ENCODE measurements around the gene MAP3K3.
"Not testable (repeated sequence)": the region's sequence is repeated elsewhere in the genome, so short reads cannot be mapped to it uniquely, and the experiment has no call there.

The MAP3K3 gene

GRCh38 chr17:63709110-63709509 is 86.9 kb downstream of the MAP3K3 start:
- no peak for DNase-seq

GRCh38 chr17:63714550-63715277 is 92.5 kb downstream of the MAP3K3 start:
- no peak for DNase-seq

GRCh38 chr17:63716426-63716825 is 94.2 kb downstream of the MAP3K3 start:
- no peak for DNase-seq

GRCh38 chr17:63718988-63719387 is 96.8 kb downstream of the MAP3K3 start:
- no peak for DNase-seq

GRCh38 chr17:63720194-63720593 is 98.0 kb downstream of the MAP3K3 start:
- DNase-seq: not testable (repeated sequence)

GRCh38 chr17:63722403-63722802 is 100.2 kb downstream of the MAP3K3 start:
- no peak for DNase-seq

- DNase-seq: no peak
Measured at GRCh38 chr17:63735691-63736090, 113.5 kb downstream of the MAP3K3 start.

- no peak for DNase-seq
Measured at GRCh38 chr17:63740464-63741142, 118.4 kb downstream of the MAP3K3 start.

- DNase-seq: no peak
Measured at GRCh38 chr17:63741143-63741407, 118.9 kb downstream of the MAP3K3 start.

GRCh38 chr17:63741408-63742173 is 119.4 kb downstream of the MAP3K3 start, which contains the start of gene STRADA:
TSS of gene STRADA (minus strand) at chr17:63741799. CDS start at chr17:63728369, 13,430 bp downstream.
- DNase-seq: peak; percentile 99
